HepG2 (cell line): ENCODE results near the gene GGA3. TPM values are rescaled to one million over a fixed set of nuclear protein-coding genes. Genes with fewer than 3 reads are reported as not detected.

Source experiments
- CHD4 ChIP-seq: fragments of 200-600 bp; sonication (generic); IDR thresholded peaks from 2 replicates; pipeline ENCODE4 v1.7.0; 2017; ENCODE audit warnings: mild to moderate bottlenecking, low read length, borderline replicate concordance
- FUBP1 ChIP-seq: sonication (generic); formaldehyde crosslinking; IDR thresholded peaks from 2 replicates; pipeline ENCODE4 v1.5.1; 2020; ENCODE audit warnings: missing genetic modification reagents, mild to moderate bottlenecking, borderline replicate concordance
- HIC2 ChIP-seq: sonication (generic); formaldehyde crosslinking; IDR thresholded peaks from 2 replicates; pipeline ENCODE4 v1.9.0; 2022; ENCODE audit warnings: low read depth, missing genetic modification reagents
- NBN ChIP-seq: fragments of 450-650 bp; conservative IDR thresholded peaks from 2 replicates; pipeline ENCODE4 v1.6.1; 2017
- PAF1 ChIP-seq: IDR thresholded peaks from 2 replicates; pipeline ENCODE4 v1.6.1; 2016; ENCODE audit warnings: missing genetic modification reagents, missing compliant biosample characterization
- PHB2 ChIP-seq: fragments of 450-650 bp; IDR thresholded peaks from 2 replicates; pipeline ENCODE4 v1.6.1; 2018; ENCODE audit not compliant: partially characterized antibody
- POGK ChIP-seq: sonication (generic); formaldehyde crosslinking; conservative IDR thresholded peaks from 2 replicates; pipeline ENCODE4 v1.8.0; 2022; ENCODE audit warnings: mild to moderate bottlenecking, moderate library complexity, missing genetic modification reagents
- SSRP1 ChIP-seq: IDR thresholded peaks from 2 replicates; pipeline ENCODE4 v1.6.1; 2016; ENCODE audit warnings: control low read depth
- YEATS4 ChIP-seq: sonication (generic); formaldehyde crosslinking; IDR thresholded peaks from 2 replicates; pipeline ENCODE4 v1.4.0; 2020; ENCODE audit warnings: missing genetic modification reagents, borderline replicate concordance
- ZNF180 ChIP-seq: sonication (generic); formaldehyde crosslinking; IDR thresholded peaks from 2 replicates; pipeline ENCODE4 v1.4.0; 2020; ENCODE audit warnings: low read depth, missing genetic modification reagents, borderline replicate concordance
- ZNF253 ChIP-seq: sonication (generic); formaldehyde crosslinking; IDR thresholded peaks from 2 replicates; pipeline ENCODE4 v1.8.0; 2022; ENCODE audit warnings: mild to moderate bottlenecking, missing genetic modification reagents, borderline replicate concordance
- ZNF280B ChIP-seq: sonication (generic); formaldehyde crosslinking; IDR thresholded peaks from 2 replicates; pipeline ENCODE4 v1.5.0; 2020; ENCODE audit warnings: missing genetic modification reagents, mild to moderate bottlenecking, borderline replicate concordance
- ZNF790 ChIP-seq: sonication (generic); formaldehyde crosslinking; IDR thresholded peaks from 2 replicates; pipeline ENCODE4 v1.8.0; 2022; ENCODE audit warnings: missing genetic modification reagents, mild to moderate bottlenecking, borderline replicate concordance
- ZSCAN21 ChIP-seq: sonication (generic); formaldehyde crosslinking; IDR thresholded peaks from 2 replicates; pipeline ENCODE4 v1.8.0; 2022; ENCODE audit warnings: mild to moderate bottlenecking, missing genetic modification reagents, moderate library complexity, borderline replicate concordance
- polyA plus RNA-seq, 8 experiments: library from polyadenylated mRNA; depleted of rRNA in 3 of 8; stranded (reverse) in 7 of 8; unstranded in 1 of 8; fragments of >200 nt; fragmentation: Illumina TruSeq in 4 of 8; extraction: Trizol in 4 of 8; gene quantifications; 2 replicates each; pipeline versions ENCODE4 v1.2.1 to v1.2.3, GENCODE V29; 2011 to 2016; ENCODE audit warnings: low read depth in 4 of 8, missing spikeins in 1 of 8, mixed read lengths in 1 of 8; ENCODE audit not compliant: insufficient read depth in 1 of 8
- total RNA-seq, 5 experiments: library from RNA; depleted of rRNA; stranded (reverse); fragments of >200 nt; fragmentation: Illumina TruSeq; extraction: Trizol; gene quantifications; 2 replicates each; pipeline ENCODE4 v1.2.3, GENCODE V29; 2016; ENCODE audit warnings: low read depth in 1 of 5
- TF ChIP-seq, protein P1 (sequence below): sonication (generic); formaldehyde crosslinking; IDR thresholded peaks from 2 replicates; pipeline ENCODE4 v1.4.0; 2020; ENCODE audit warnings: low read depth, mild to moderate bottlenecking, missing genetic modification reagents
- TF ChIP-seq, protein P2 (sequence below): sonication (generic); formaldehyde crosslinking; IDR thresholded peaks from 2 replicates; pipeline ENCODE4 v1.9.0; 2021; ENCODE audit warnings: missing genetic modification reagents, mild to moderate bottlenecking, borderline replicate concordance

The GGA3 gene
- total and polyA plus RNA-seq, 2 of the 13 experiments (the other 11 are each of a cell fraction or from before 2014, with no cell fraction given): 28.4 to 43.7 TPM

GRCh38 chr17:75308732-75309629 is 47.6 kb upstream of the GGA3 start (continued):
- no peak for TF ChIP-seq PHB2
- TF ChIP-seq CHD4: no peak
- TF ChIP-seq, protein P1, sequence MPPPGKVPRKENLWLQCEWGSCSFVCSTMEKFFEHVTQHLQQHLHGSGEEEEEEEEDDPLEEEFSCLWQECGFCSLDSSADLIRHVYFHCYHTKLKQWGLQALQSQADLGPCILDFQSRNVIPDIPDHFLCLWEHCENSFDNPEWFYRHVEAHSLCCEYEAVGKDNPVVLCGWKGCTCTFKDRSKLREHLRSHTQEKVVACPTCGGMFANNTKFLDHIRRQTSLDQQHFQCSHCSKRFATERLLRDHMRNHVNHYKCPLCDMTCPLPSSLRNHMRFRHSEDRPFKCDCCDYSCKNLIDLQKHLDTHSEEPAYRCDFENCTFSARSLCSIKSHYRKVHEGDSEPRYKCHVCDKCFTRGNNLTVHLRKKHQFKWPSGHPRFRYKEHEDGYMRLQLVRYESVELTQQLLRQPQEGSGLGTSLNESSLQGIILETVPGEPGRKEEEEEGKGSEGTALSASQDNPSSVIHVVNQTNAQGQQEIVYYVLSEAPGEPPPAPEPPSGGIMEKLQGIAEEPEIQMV (CRISPR knock-in tag): peak; percentile 74; the same call in 1 of the 2 replicates
- no peak; the same call in 1 of the 2 replicates for TF ChIP-seq SSRP1 (CRISPR knock-in tag)
- TF ChIP-seq ZNF253 (CRISPR knock-in tag): peak; percentile 77; the same call in 1 of the 2 replicates
- TF ChIP-seq PAF1 (CRISPR knock-in tag): no peak
- peak; percentile 87; the same call in 1 of the 2 replicates for TF ChIP-seq YEATS4 (CRISPR knock-in tag)
- TF ChIP-seq, protein P2, sequence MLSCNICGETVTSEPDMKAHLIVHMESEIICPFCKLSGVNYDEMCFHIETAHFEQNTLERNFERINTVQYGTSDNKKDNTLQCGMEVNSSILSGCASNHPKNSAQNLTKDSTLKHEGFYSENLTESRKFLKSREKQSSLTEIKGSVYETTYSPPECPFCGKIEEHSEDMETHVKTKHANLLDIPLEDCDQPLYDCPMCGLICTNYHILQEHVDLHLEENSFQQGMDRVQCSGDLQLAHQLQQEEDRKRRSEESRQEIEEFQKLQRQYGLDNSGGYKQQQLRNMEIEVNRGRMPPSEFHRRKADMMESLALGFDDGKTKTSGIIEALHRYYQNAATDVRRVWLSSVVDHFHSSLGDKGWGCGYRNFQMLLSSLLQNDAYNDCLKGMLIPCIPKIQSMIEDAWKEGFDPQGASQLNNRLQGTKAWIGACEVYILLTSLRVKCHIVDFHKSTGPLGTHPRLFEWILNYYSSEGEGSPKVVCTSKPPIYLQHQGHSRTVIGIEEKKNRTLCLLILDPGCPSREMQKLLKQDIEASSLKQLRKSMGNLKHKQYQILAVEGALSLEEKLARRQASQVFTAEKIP (CRISPR knock-in tag): no peak
- no peak for TF ChIP-seq ZNF180 (CRISPR knock-in tag)
- peak; percentile 66; the same call in 1 of the 2 replicates for TF ChIP-seq ZNF280B (CRISPR knock-in tag)
- peak; percentile 74 for TF ChIP-seq POGK
- peak; percentile 81; the same call in 1 of the 2 replicates for TF ChIP-seq FUBP1
- TF ChIP-seq ZSCAN21 (CRISPR knock-in tag): peak; percentile 87; the same call in 1 of the 2 replicates
- TF ChIP-seq ZNF790 (CRISPR knock-in tag): no peak; the same call in 1 of the 2 replicates
- TF ChIP-seq NBN: no peak
- peak; percentile 64 for TF ChIP-seq HIC2
